Thymus (tissue), 11 donors: ENCODE data around the gene ZNF319. TPM values are rescaled to one million over a fixed set of nuclear protein-coding genes. Genes with fewer than 3 reads are reported as not detected.

Source experiments
- DNase-seq, 9 donors: peaks; one replicate each; pipeline ENCODE4 v3.0.0-alpha.2; 2013; ENCODE audit warnings: low spot score in 9 of 9, low read depth in 6 of 9, missing footprints in 1 of 9
- H3K27ac ChIP-seq, 2 donors: one replicate each; pipeline ENCODE4 v1.5.1; 2013; ENCODE audit warnings: control low read depth in 1 of 2, low read depth in 1 of 2, low read length in 1 of 2, mild to moderate bottlenecking in 1 of 2, moderate library complexity in 1 of 2
- H3K27me3 ChIP-seq, 2 donors: one replicate each; pipeline ENCODE4 v1.5.1; 2013; ENCODE audit warnings: low read length in 1 of 2; ENCODE audit not compliant: control insufficient read depth in 2 of 2, insufficient read depth in 1 of 2
- H3K36me3 ChIP-seq, 2 donors: one replicate each; pipeline ENCODE4 v1.5.1; 2013; ENCODE audit warnings: low read length in 1 of 2, mild to moderate bottlenecking in 1 of 2, moderate library complexity in 1 of 2; ENCODE audit not compliant: control insufficient read depth in 2 of 2, insufficient read depth in 2 of 2
- H3K4me1 ChIP-seq, 2 donors: one replicate each; pipeline ENCODE4 v1.5.1; 2013; ENCODE audit warnings: low read length in 2 of 2; ENCODE audit not compliant: control insufficient read depth in 2 of 2, insufficient read depth in 2 of 2
- H3K4me3 ChIP-seq, 2 donors: one replicate each; pipeline ENCODE4 v1.5.1; 2013; ENCODE audit warnings: low read length in 2 of 2, control low read depth in 1 of 2, mild to moderate bottlenecking in 1 of 2
- H3K9me3 ChIP-seq, 2 donors: one replicate each; pipeline ENCODE4 v1.5.1; 2013; ENCODE audit warnings: low read length in 1 of 2, mild to moderate bottlenecking in 1 of 2; ENCODE audit not compliant: control insufficient read depth in 2 of 2, insufficient read depth in 1 of 2
- WGBS: extraction: QIAGEN DNeasy Blood & Tissue Kit; methylation state at CpG from one replicate; pipeline ENCODE4 v1.1.7; 2013; 5-methylcytosine and 5-hydroxymethylcytosine counted together
- polyA plus RNA-seq: library from polyadenylated mRNA; stranded (reverse); fragments of 200-250 nt; gene quantifications from one replicate; pipeline ENCODE4 v1.2.3, GENCODE V29; 2013
- total RNA-seq: library from RNA; stranded (reverse); fragments of 120-200 nt; gene quantifications from one replicate; pipeline ENCODE4 v1.2.4, GENCODE V29; 2013
- donor health status: healthy.

ZNF319 gene
- total and polyA plus RNA-seq, 2 donors: 1.7 to 6.9 TPM

DNA sequence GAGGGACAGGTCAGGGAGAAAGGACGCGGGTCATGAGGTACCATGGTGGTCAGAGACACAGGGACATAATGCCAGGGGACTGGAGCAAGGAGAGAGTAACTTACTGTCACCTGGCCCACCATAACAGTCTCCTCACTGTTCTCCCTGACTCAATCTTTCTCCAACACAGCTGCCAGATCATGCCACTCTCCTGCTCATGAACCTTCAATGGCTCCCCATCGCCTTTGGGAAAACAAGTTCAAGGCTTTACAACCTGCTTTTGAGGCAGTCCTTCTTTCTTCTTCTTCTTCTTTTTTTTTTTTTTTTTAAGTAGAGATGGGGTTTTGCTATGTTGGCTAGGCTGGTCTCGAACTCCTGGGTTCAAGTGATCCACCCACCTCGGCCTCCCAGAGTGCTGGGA lies 52.4 kb downstream of the ZNF319 start:
- no peaks in the 10 kb centered on the region for H3K4me1 ChIP-seq
- no peak overlapping the region for H3K4me3 ChIP-seq
- DNase-seq: no peak
- no peaks in the 10 kb centered on the region for H3K9me3 ChIP-seq
- WGBS: 95% methylated on average over 5 of the region's 5 CpGs
- no peaks in the 10 kb centered on the region for H3K36me3 ChIP-seq
- no peaks in the 10 kb centered on the region for H3K27me3 ChIP-seq
- H3K27ac ChIP-seq: no peak overlapping the region

DNA sequence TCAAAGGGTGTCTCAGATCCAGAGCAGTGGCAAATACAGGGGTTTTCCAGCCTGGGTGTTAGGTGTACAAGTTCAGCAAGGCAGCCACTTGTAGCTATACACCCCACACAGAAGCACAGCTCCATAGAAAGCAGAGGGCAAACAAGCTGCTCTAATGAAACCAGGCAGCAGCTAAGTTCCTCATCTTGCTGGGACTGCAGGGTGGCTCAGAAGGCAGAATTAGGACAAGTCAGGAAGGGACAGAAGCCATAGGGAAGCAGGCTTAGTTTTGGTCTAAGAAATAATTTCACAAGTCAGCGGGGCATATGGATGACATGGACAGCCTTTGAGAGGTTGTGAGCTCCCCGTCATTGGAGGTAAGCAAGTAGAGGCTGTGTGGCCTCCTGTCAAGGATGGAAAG lies 53.2 kb downstream of the ZNF319 start:
- WGBS: 92% methylated on average over 2 of the region's 2 CpGs
- Histone ChIP-seq H3K27me3 (no peaks in the 10 kb centered on the region), H3K9me3 (no peaks in the 10 kb centered on the region), H3K36me3 (no peaks in the 10 kb centered on the region), H3K27ac (no peak overlapping the region), H3K4me1 (no peaks in the 10 kb centered on the region), H3K4me3 (no peak overlapping the region)
- no peak for DNase-seq

DNA sequence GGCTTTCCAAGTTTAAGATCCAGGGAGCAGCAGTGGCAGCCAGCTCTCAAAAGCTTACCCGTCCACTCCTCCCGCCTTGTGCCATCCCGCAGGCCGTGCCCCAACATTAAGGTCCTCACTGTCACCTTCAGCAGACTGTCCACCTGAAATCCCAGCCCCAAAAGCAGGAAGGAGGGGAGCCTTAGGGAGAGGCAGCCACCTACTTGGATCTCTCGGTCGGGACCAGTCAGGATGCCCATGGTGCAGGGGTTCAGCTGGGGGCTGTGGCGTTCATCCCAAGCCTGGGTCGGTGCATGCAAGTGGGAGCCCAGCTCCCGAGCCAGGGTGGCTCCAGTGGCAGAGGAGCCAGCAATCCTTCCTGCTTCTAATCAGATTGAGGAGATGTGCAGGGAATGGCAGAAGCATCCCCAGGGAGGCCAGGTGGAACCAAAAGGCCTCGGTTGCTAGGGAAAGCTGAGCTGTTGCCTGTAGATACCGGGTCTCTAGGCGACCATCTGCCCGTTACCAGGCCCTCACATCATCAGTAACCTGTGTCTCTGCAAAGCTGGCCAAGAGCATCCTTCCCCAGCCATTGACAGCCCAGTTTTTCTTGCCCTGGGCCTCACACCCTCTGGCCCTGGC lies 54.2 kb downstream of the ZNF319 start:
- no peak overlapping the region for H3K4me3 ChIP-seq
- H3K4me1 ChIP-seq: no peaks in the 10 kb centered on the region
- no peaks in the 10 kb centered on the region for H3K9me3 ChIP-seq
- no peak overlapping the region for H3K27ac ChIP-seq
- no peaks in the 10 kb centered on the region for H3K27me3 ChIP-seq
- H3K36me3 ChIP-seq: no peaks in the 10 kb centered on the region
- 97% methylated on average over 13 of the region's 13 CpGs for WGBS
- no peak for DNase-seq

DNA sequence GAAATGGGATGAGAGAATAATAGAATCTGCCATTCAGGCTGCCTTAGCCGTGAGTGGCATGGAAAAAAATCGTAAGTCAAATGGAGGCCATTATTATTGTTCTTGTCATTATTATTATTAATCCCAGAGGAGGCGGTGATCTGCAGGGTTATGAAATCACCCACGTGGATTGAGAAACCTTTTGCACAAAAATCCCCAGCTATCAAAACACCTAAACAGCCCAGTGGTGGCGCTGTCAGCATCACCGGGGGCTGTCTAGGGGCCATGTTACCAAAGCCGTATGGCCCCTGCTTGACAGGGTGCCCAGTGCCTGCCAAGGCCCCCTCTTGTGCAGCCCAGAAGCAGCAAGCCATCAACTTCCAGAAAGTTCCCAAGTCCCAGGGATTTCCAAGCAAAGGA lies 54.7 kb downstream of the ZNF319 start:
- 87% methylated on average over 7 of the region's 7 CpGs for WGBS
- H3K4me3 ChIP-seq: no peak overlapping the region
- H3K9me3 ChIP-seq: no peaks in the 10 kb centered on the region
- DNase-seq: no peak
- no peaks in the 10 kb centered on the region for H3K36me3 ChIP-seq
- no peaks in the 10 kb centered on the region for H3K27me3 ChIP-seq
- no peak overlapping the region for H3K27ac ChIP-seq
- no peaks in the 10 kb centered on the region for H3K4me1 ChIP-seq

DNA sequence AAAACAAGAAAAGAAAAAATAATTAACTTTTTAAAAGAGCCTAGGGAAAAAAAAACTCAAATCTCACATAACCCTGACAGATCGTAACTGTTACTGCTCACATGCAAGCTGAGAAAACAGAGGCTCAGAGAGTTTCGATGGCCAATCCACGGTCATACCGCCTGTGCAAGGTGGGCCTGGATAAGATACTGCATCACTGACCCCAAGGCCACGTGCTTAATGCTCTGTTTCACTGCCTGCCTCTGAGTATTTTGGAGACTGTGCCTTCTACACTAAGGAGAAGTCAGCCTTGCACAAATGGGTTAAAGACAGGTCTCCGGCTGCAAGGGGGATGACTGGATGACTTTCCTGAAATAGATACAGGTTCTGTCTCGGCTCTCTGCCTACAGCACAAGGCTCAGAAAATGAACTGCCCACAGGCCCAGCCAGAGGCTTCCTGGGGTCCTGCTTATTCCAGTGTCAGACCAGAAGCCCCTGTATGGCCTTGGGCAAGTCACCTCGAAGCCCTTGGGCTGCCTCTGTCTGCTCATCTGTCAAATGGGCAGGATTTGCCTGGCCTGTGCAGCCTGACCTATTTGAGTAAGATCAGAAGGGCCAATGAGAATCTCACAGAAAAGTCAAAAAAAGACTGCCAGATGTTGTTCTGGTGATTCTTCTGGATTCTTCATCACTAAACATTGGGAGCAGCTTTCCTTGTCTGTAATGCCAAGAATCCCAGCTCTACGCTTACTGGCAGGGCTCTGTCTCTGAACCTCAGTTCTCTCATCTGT lies 55.3 kb downstream of the ZNF319 start:
- no peaks in the 10 kb centered on the region for H3K27me3 ChIP-seq
- H3K4me1 ChIP-seq: no peaks in the 10 kb centered on the region
- H3K4me3 ChIP-seq: no peak overlapping the region
- no peak for DNase-seq
- WGBS: 91% methylated on average over 9 of the region's 9 CpGs
- H3K27ac ChIP-seq: no peak overlapping the region
- H3K9me3 ChIP-seq: no peaks in the 10 kb centered on the region
- H3K36me3 ChIP-seq: no peaks in the 10 kb centered on the region

Other genes starting within 250 kb of the ZNF319 start
- gene KIFC3, start 198.2 kb downstream of the ZNF319 start, total RNA-seq: 3.8 TPM
- gene KIFC3, start 198.2 kb downstream of the ZNF319 start, polyA plus RNA-seq: 9.2 TPM
- gene CNGB1, start 29.5 kb downstream of the ZNF319 start, total RNA-seq: 0.19 TPM
- 0.43 TPM for gene CNGB1, start 29.5 kb downstream of the ZNF319 start, polyA plus RNA-seq
- 4.5 TPM for gene USB1, start 735 bp upstream of the ZNF319 start, total RNA-seq
- 31.4 TPM for gene USB1, start 735 bp upstream of the ZNF319 start, polyA plus RNA-seq
- 1.2 TPM for gene MMP15, start 25.1 kb upstream of the ZNF319 start, total RNA-seq
- 1.7 TPM for gene MMP15, start 25.1 kb upstream of the ZNF319 start, polyA plus RNA-seq
- 70.0 TPM for gene CFAP20, start 128.7 kb upstream of the ZNF319 start, total RNA-seq
- gene CFAP20, start 128.7 kb upstream of the ZNF319 start, polyA plus RNA-seq: 28.5 TPM
- gene CSNK2A2, start 197.4 kb upstream of the ZNF319 start, total RNA-seq: 13.9 TPM
- 30.5 TPM for gene CSNK2A2, start 197.4 kb upstream of the ZNF319 start, polyA plus RNA-seq